ENCODE data around the gene UMODL1. TPM values are rescaled to one million over a fixed set of nuclear protein-coding genes. Genes with fewer than 3 reads are reported as not detected.

Gene UMODL1
- total and polyA plus RNA-seq, 2 donors (not counting 3 experiments of a cell fraction or from before 2014, with no cell fraction given): not detected

- BruUV-seq (replicated peaks): no TSS peak
- H3K27me3 ChIP-seq (ENCODE audit: control insufficient read depth in 2 of 2, insufficient read depth in 2 of 2, low read length in 2 of 2): peaks cover 17 to 27% of the 10 kb centered on the region in 2 experiments
- no peak overlapping the region for H2AFZ ChIP-seq (ENCODE audit: low read depth, low read length)
- no peak for FAIRE-seq
- no peaks in the 10 kb centered on the region for H3K36me3 ChIP-seq (ENCODE audit: control insufficient read depth in 2 of 2, extremely low read depth in 1 of 2, insufficient read depth in 2 of 2, low read length in 2 of 2)
- POLR2A ChIA-PET: no interaction called here
- H3K9me1 ChIP-seq (replicated peaks; ENCODE audit: control insufficient read depth, extremely low read depth, insufficient read depth, low read length): no peaks in the 10 kb centered on the region
- H3K27ac ChIP-seq (ENCODE audit: insufficient read depth, low read depth, low read length): no peak overlapping the region
- no peak overlapping the region for H3K9ac ChIP-seq (replicated peaks; ENCODE audit: extremely low read depth, insufficient read depth, low read length)
- H3K4me3 ChIP-seq (replicated peaks in 1 of 3; ENCODE audit: insufficient read depth in 1 of 3, low read depth in 1 of 3, low read length in 3 of 3): no peak overlapping the region
- no peak for DNase-seq (ENCODE audit: low read depth, low spot score)
- intact Hi-C loops (cut with micrococcal nuclease): no loop called here
- no peaks in the 10 kb centered on the region for H3K4me1 ChIP-seq (ENCODE audit: control insufficient read depth, extremely low read depth, insufficient read depth, low read length)
- no peaks in the 10 kb centered on the region for H3K9me3 ChIP-seq (replicated peaks; ENCODE audit: control insufficient read depth, insufficient read depth, low read length)
- TF ChIP-seq FOS (IDR thresholded peaks at IDR 0.05; ENCODE audit: borderline replicate concordance, insufficient read depth, low read length) (no peak), POLR2A (IDR thresholded peaks at IDR 0.05; ENCODE audit: low read depth, low read length) (no peak), GATA2 (IDR thresholded peaks at IDR 0.05; ENCODE audit: insufficient read depth, insufficient read length, low read depth, low read length) (no peak), POLR2AphosphoS5 (IDR thresholded peaks at IDR 0.05; ENCODE audit: insufficient read depth, low read depth, low read length) (no peak), JUN (IDR thresholded peaks at IDR 0.05; ENCODE audit: borderline replicate concordance, insufficient read depth, insufficient read length, low read depth) (no peak), EZH2 (IDR thresholded peaks at IDR 0.05; ENCODE audit: borderline replicate concordance, low read depth, low read length, severe bottlenecking) (no peak)
- TF ChIP-seq, protein P1, sequence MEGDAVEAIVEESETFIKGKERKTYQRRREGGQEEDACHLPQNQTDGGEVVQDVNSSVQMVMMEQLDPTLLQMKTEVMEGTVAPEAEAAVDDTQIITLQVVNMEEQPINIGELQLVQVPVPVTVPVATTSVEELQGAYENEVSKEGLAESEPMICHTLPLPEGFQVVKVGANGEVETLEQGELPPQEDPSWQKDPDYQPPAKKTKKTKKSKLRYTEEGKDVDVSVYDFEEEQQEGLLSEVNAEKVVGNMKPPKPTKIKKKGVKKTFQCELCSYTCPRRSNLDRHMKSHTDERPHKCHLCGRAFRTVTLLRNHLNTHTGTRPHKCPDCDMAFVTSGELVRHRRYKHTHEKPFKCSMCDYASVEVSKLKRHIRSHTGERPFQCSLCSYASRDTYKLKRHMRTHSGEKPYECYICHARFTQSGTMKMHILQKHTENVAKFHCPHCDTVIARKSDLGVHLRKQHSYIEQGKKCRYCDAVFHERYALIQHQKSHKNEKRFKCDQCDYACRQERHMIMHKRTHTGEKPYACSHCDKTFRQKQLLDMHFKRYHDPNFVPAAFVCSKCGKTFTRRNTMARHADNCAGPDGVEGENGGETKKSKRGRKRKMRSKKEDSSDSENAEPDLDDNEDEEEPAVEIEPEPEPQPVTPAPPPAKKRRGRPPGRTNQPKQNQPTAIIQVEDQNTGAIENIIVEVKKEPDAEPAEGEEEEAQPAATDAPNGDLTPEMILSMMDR (IDR thresholded peaks at IDR 0.05; ENCODE audit: extremely low read depth in 1 of 2, insufficient read depth in 1 of 2, low read depth in 1 of 2, low read length in 2 of 2): no peak
- no peaks in the 10 kb centered on the region for H4K20me1 ChIP-seq (replicated peaks; ENCODE audit: control insufficient read depth, extremely low read depth, insufficient read depth, low read length)
- H3K79me2 ChIP-seq (ENCODE audit: control insufficient read depth, insufficient read depth, low read length): no peaks in the 10 kb centered on the region
- CTCF ChIA-PET: interaction anchor here (0.7 kb wide), 1 partner anchor 50 kb away, joined by 4 read pairs; no protein-coding TSS in a partner anchor
- H3K4me2 ChIP-seq (ENCODE audit: insufficient read depth, low read length): no peak overlapping the region
- dilution Hi-C loops (cut with MboI; ENCODE audit: extremely low pct_ligation_motif_present, low sequenced_read_pairs): no loop called here
Measured at GRCh38 chr21:42068256-42068545, 2.9 kb upstream of the UMODL1 start.

Measured in endothelial cell of umbilical vein (primary cell).